ENCODE measurements around the gene HTR3A.
"Not testable (repeated sequence)": the region's sequence is repeated elsewhere in the genome, so short reads cannot be mapped to it uniquely, and the experiment has no call there.

The HTR3A gene

GRCh38 chr11:113974741-113975470, at the start of gene HTR3A:
TSS of gene HTR3A (plus strand) at chr11:113975108. CDS start at chr11:113975326, 218 bp downstream.
- no peak for DNase-seq

GRCh38 chr11:113926273-113927197, 48.4 kb upstream of the HTR3A start:
- no peak for DNase-seq

- DNase-seq: peak in 1 of 3 donors; percentile 36
These were observed 46.6 kb upstream of the HTR3A start for GRCh38 chr11:113928311-113928710.

GRCh38 chr11:113932788-113933187, 42.1 kb upstream of the HTR3A start:
- DNase-seq: no peak

- DNase-seq: not testable (repeated sequence)
These were observed 40.7 kb upstream of the HTR3A start for GRCh38 chr11:113934193-113934592.

- DNase-seq: no peak
These were observed 40.1 kb upstream of the HTR3A start for GRCh38 chr11:113934761-113935160.

GRCh38 chr11:113935858-113936257, 39.0 kb upstream of the HTR3A start:
- DNase-seq: no peak

GRCh38 chr11:113937918-113938317, 37.0 kb upstream of the HTR3A start:
- DNase-seq: no peak

- DNase-seq: peak in 1 of 3 donors; percentile 21
These were observed 32.7 kb upstream of the HTR3A start for GRCh38 chr11:113942256-113942655.

- DNase-seq: not testable (repeated sequence)
These were observed 28.7 kb upstream of the HTR3A start for GRCh38 chr11:113946162-113946561.

GRCh38 chr11:113947994-113948393, 26.9 kb upstream of the HTR3A start:
- no peak for DNase-seq

- DNase-seq: no peak
These were observed 25.0 kb upstream of the HTR3A start for GRCh38 chr11:113949891-113950290.

GRCh38 chr11:113951537-113951936, 23.4 kb upstream of the HTR3A start:
- no peak for DNase-seq

- peak; percentile 50 to 66 (median 63) for DNase-seq
These were observed 22.8 kb upstream of the HTR3A start for GRCh38 chr11:113952070-113952469.

- peak; percentile 73 to 74 (median 73) for DNase-seq
These were observed 22.3 kb upstream of the HTR3A start for GRCh38 chr11:113952588-113952987.

- DNase-seq: no peak
These were observed 20.7 kb upstream of the HTR3A start for GRCh38 chr11:113954235-113954634.

GRCh38 chr11:113956986-113957385, 17.9 kb upstream of the HTR3A start:
- no peak for DNase-seq

- DNase-seq: no peak
These were observed 14.1 kb upstream of the HTR3A start for GRCh38 chr11:113960702-113961330.

GRCh38 chr11:113967361-113967760, 7.5 kb upstream of the HTR3A start:
- no peak for DNase-seq

GRCh38 chr11:113971506-113972195, 3.3 kb upstream of the HTR3A start:
- no peak for DNase-seq

- DNase-seq: no peak
These were observed 2.2 kb downstream of the HTR3A start for GRCh38 chr11:113977071-113977490.

- DNase-seq: no peak
These were observed 2.8 kb downstream of the HTR3A start for GRCh38 chr11:113977701-113978100.

- no peak for DNase-seq
These were observed 4.5 kb downstream of the HTR3A start for GRCh38 chr11:113979431-113979830.
